ENCODE data around the gene PPP2R2D. TPM values are rescaled to one million over a fixed set of nuclear protein-coding genes. Genes with fewer than 3 reads are reported as not detected.
"Not testable (repeated sequence)": the region's sequence is repeated elsewhere in the genome, so short reads cannot be mapped to it uniquely, and the experiment has no call there.

Gene PPP2R2D
- total RNA-seq, 1 donor from 2014 or later: 28.3 TPM

DNA sequence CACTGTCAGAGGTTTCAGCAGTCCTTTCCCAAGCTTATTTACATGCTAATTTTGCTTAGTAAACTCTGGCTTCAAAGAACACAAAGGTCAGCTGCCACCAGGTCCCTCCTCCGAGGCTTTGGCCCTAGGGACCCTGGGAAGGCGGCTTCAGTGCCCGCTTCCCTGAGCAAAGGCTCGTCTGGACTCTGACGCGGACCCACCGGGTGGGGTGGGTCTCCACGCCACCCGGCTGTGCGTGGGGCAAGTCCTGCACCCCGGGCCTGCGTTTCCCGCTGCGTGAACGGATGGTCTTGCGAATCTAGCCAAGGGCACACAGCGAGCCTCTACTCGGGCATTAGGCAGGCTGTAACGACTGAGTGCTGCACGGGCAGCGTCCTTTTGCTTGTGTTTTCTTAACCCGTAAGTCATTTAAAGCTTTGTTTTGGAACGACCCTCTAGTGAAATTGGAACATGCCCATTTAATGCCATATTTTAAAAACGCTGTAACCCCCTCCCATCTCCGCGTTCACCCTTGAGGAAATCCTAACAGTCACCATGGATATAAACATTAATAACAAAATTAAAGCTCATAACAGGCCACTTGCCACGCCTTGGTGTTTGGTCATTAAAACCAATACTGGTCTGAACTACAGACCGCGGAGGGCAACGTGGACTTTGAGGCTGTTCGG, 80.1 kb downstream of the PPP2R2D start:
- Histone ChIP-seq H3K4me1 (peaks cover 22% of the 10 kb centered on the region), H3K36me3 (no peaks in the 10 kb centered on the region), H3K27me3 (no peaks in the 10 kb centered on the region), H3K4me3 (peak overlapping the region; percentile 94), H3K27ac (peak overlapping the region; percentile 80), H3K9me3 (no peaks in the 10 kb centered on the region)
- TF ChIP-seq, protein P1, sequence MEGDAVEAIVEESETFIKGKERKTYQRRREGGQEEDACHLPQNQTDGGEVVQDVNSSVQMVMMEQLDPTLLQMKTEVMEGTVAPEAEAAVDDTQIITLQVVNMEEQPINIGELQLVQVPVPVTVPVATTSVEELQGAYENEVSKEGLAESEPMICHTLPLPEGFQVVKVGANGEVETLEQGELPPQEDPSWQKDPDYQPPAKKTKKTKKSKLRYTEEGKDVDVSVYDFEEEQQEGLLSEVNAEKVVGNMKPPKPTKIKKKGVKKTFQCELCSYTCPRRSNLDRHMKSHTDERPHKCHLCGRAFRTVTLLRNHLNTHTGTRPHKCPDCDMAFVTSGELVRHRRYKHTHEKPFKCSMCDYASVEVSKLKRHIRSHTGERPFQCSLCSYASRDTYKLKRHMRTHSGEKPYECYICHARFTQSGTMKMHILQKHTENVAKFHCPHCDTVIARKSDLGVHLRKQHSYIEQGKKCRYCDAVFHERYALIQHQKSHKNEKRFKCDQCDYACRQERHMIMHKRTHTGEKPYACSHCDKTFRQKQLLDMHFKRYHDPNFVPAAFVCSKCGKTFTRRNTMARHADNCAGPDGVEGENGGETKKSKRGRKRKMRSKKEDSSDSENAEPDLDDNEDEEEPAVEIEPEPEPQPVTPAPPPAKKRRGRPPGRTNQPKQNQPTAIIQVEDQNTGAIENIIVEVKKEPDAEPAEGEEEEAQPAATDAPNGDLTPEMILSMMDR (IDR thresholded peaks at IDR 0.05): no peak
- no peak for DNase-seq
- no peak for ATAC-seq
- intact Hi-C loops (cut with DNase I): no loop called here

GRCh38 chr10:131981429-131982184, 80.8 kb downstream of the PPP2R2D start, which contains the start of gene BNIP3:
Gene BNIP3, minus strand, starts transcription at chr10:131981923. Its CDS starts 117 bp downstream, at chr10:131981806.
- peak within 1 kb of the TSS; percentile 94 for H3K4me3 ChIP-seq
- peak within 1 kb of the TSS; percentile 80 for H3K27ac ChIP-seq
- H3K4me1 ChIP-seq: peaks cover 22% of the 10 kb centered on the region
- H3K9me3 ChIP-seq: no peaks in the 10 kb centered on the region
- no peaks in the 10 kb centered on the region for H3K27me3 ChIP-seq
- ATAC-seq (peak; percentile 97), DNase-seq (peak; percentile 98)
- intact Hi-C loops (cut with DNase I): no loop called here
- no peaks in the 10 kb centered on the region for H3K36me3 ChIP-seq
- TF ChIP-seq, protein P1 (IDR thresholded peaks at IDR 0.05): no peak

- DNase-seq: no peak
- peak; percentile 4 for ATAC-seq
- Histone ChIP-seq H3K36me3 (no peaks in the 10 kb centered on the region), H3K9me3 (no peaks in the 10 kb centered on the region), H3K27ac (peak overlapping the region; percentile 55), H3K27me3 (no peaks in the 10 kb centered on the region), H3K4me3 (peak overlapping the region; percentile 94), H3K4me1 (peaks cover 22% of the 10 kb centered on the region)
- intact Hi-C loops (cut with DNase I): no loop called here
- TF ChIP-seq, protein P1 (IDR thresholded peaks at IDR 0.05): no peak
These were observed 81.5 kb downstream of the PPP2R2D start for GRCh38 chr10:131982185-131982756.

DNA sequence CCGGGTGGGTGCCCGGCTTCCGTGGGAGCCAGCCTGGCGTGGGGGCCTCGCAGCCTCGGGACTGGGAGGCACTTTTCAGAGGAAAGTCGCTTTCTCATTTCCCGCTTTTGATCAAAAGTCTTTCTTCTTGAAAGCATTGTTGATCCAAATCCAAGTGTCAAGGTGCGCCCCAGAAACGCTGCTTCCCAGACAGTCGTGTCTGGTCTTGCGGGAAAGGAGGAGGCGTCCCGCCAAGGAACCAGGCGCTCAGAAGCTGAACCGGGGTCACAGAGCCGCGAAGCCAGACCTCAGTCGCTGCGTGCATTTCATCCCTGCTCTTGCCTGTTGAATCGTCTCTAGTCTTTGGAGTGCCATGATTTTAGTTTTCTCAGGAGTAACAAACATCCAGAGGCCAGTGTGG, 82.0 kb downstream of the PPP2R2D start:
- TF ChIP-seq, protein P1 (IDR thresholded peaks at IDR 0.05): no peak
- Histone ChIP-seq H3K4me1 (peaks cover 22% of the 10 kb centered on the region), H3K36me3 (no peaks in the 10 kb centered on the region), H3K27ac (no peak overlapping the region), H3K27me3 (no peaks in the 10 kb centered on the region), H3K9me3 (no peaks in the 10 kb centered on the region), H3K4me3 (peak overlapping the region; percentile 94)
- intact Hi-C loops (cut with DNase I): no loop called here
- DNase-seq (no peak), ATAC-seq (no peak)

DNA sequence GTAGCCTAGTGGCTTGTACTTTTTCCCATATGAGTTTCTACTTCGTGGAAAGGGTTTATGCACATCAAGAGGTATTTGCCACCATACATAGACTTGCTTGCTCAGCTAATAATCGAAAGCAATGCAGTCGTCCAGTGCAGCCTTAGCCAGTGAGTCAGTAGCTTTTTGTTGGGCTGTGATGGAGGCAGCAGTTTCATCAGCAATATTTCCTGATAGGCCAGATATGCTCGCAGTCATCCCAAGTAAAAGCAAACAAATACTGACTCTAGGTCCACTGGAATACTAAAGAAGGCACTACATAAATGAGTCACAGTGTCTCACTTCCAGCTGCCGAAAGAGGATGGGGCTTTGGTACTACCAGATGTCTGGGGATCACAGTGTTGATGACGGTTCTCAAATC, 83.0 kb downstream of the PPP2R2D start:
- no peaks in the 10 kb centered on the region for H3K36me3 ChIP-seq
- no peak for DNase-seq
- no peak overlapping the region for H3K4me3 ChIP-seq
- no peak for ATAC-seq
- H3K9me3 ChIP-seq: no peaks in the 10 kb centered on the region
- H3K4me1 ChIP-seq: peaks cover 22% of the 10 kb centered on the region
- H3K27me3 ChIP-seq: no peaks in the 10 kb centered on the region
- intact Hi-C loops (cut with DNase I): no loop called here
- TF ChIP-seq, protein P1 (IDR thresholded peaks at IDR 0.05): no peak
- H3K27ac ChIP-seq: no peak overlapping the region

- H3K36me3 ChIP-seq; ATAC-seq; intact Hi-C loops (cut with DNase I); DNase-seq; H3K27me3 ChIP-seq; H3K9me3 ChIP-seq; H3K4me1 ChIP-seq; H3K4me3 ChIP-seq; H3K27ac ChIP-seq: not testable (repeated sequence)
These were observed 86.0 kb downstream of the PPP2R2D start for GRCh38 chr10:131986851-131987250.

GRCh38 chr10:131987301-131987700, 86.5 kb downstream of the PPP2R2D start:
- intact Hi-C loops (cut with DNase I); H3K36me3 ChIP-seq: not testable (repeated sequence)

DNA sequence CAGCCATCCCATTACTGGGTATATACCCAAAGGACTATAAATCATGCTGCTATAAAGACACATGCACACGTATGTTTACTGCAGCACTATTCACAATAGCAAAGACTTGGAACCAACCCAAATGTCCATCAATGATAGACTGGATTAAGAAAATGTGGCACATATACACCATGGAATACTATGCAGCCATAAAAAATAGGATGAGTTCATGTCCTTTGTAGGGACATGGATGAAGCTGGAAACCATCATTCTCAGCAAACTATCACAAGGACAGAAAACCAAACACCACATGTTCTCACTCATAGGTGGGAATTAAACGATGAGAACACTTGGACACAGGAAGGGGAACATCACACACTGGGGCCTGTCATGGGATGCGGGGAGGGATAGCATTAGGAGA, 87.0 kb downstream of the PPP2R2D start:
- H3K9me3 ChIP-seq; H3K4me1 ChIP-seq; DNase-seq; H3K27me3 ChIP-seq; H3K36me3 ChIP-seq; ATAC-seq; H3K4me3 ChIP-seq; H3K27ac ChIP-seq; intact Hi-C loops (cut with DNase I): not testable (repeated sequence)

More at GRCh38 chr10:131987301-131987700, 86.5 kb downstream of the PPP2R2D start:
- H3K9me3 ChIP-seq, H3K27ac ChIP-seq, DNase-seq, H3K4me3 ChIP-seq, ATAC-seq, H3K27me3 ChIP-seq, H3K4me1 ChIP-seq: not testable (repeated sequence)

All from upper lobe of right lung (tissue), 1 donor.